Esophagus squamous epithelium (tissue), 4 donors: ENCODE results near the gene CDKAL1.

ENCODE experiments used
- POLR2A ChIP-seq, 4 donors: fragments of 450-650 bp; IDR thresholded peaks; one replicate each; pipeline ENCODE4 v1.6.1; 2017; ENCODE audit warnings: antibody characterized with exemption in 4 of 4, mild to moderate bottlenecking in 4 of 4, moderate library complexity in 3 of 4
- TF ChIP-seq, protein P1 (sequence below), 6 experiments: fragments of 450-650 bp in 4 of 6; fragments of 200-600 bp in 2 of 6; sonication (generic) in 2 of 6; IDR thresholded peaks; one replicate each; pipeline ENCODE4 v1.5.1; 2016 to 2019; ENCODE audit warnings: antibody characterized with exemption in 6 of 6, mild to moderate bottlenecking in 4 of 6, moderate library complexity in 4 of 6

DNA sequence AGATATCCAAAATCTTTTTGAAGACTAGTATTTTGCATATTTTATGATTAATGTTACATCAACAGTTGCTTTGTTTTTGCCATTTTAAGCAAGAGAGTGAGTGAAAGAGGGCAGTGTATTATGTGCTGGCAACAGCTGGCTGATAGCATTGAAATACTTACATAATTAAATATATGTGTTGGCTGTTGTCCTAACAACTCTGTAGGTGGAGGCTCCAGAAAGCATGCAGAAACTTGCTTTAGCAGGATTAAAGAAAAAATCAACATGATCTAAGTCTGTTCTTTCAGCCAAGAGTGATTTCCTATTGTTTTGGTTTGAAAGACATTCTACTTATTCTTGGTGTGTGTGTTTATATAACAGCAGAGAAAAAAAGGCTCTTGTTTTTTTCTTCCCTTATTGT lies 127.5 kb downstream of the CDKAL1 start:
- no peak for TF ChIP-seq POLR2A (IDR thresholded peaks at IDR 0.05)
- TF ChIP-seq, protein P1, sequence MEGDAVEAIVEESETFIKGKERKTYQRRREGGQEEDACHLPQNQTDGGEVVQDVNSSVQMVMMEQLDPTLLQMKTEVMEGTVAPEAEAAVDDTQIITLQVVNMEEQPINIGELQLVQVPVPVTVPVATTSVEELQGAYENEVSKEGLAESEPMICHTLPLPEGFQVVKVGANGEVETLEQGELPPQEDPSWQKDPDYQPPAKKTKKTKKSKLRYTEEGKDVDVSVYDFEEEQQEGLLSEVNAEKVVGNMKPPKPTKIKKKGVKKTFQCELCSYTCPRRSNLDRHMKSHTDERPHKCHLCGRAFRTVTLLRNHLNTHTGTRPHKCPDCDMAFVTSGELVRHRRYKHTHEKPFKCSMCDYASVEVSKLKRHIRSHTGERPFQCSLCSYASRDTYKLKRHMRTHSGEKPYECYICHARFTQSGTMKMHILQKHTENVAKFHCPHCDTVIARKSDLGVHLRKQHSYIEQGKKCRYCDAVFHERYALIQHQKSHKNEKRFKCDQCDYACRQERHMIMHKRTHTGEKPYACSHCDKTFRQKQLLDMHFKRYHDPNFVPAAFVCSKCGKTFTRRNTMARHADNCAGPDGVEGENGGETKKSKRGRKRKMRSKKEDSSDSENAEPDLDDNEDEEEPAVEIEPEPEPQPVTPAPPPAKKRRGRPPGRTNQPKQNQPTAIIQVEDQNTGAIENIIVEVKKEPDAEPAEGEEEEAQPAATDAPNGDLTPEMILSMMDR (IDR thresholded peaks at IDR 0.05), result no peak
